Measurements from ENCODE around the gene GSDMA. TPM values are rescaled to one million over a fixed set of nuclear protein-coding genes. Genes with fewer than 3 reads are reported as not detected.
A peak's percentile ranks its signal among the peaks of the same experiment; 100 is the strongest.

Gene GSDMA
- total RNA-seq, 4 donors from 2014 or later: not detected

GRCh38 chr17:39926135-39926587 is 36.6 kb upstream of the GSDMA start:
- intact Hi-C loops (cut with DNase I): no loop called here
- Histone ChIP-seq H3K4me1 (peaks cover 27 to 48% of the 10 kb centered on the region in 2 donors), H3K27ac (peak overlapping the region in 2 of 3 donors; percentile 95), H3K27me3 (no peaks in the 10 kb centered on the region), H3K4me3 (replicated peaks in 1 of 3) (peak overlapping the region in 1 of 3 donors; percentile 98), H3K9me3 (no peaks in the 10 kb centered on the region), H3K36me3 (peaks cover 22 to 28% of the 10 kb centered on the region in 2 donors)
- no peak for DNase-seq
- WGBS, 2 donors: 20 to 31% methylated on average over 4 of the region's 4 CpGs
- TF ChIP-seq POLR2A (IDR thresholded peaks at IDR 0.05) (no peak), CTCF (IDR thresholded peaks at IDR 0.05) (no peak)

DNA sequence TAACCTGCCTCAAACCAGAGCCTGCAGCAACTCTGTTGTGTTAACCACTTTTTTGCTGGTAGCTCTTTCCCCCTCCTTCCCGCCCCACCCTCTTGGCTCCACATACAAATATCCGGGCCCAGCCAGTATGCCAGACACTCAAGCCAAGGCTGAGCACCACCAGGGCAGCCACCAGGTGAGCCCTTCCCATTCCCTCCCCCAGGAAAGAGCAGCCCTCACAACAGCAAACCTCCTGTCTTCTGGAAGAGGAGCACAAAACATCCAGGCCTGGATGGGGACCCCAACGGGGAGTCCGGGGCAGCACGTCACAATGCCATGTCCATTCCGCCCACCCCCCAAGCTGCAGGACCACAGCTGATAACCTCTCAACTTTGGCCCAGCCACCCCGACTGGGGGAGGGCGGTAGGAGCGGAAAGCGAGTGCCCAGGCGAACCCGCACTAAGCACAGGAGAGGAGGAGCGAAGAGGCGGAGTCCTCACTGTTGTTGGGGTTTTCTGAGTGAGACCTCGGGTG is 36.2 kb upstream of the GSDMA start:
- intact Hi-C loops (cut with DNase I): no loop called here
- 1 to 3% methylated on average over 8 to 14 of the region's 15 CpGs for WGBS, 2 donors
- peaks cover 27 to 48% of the 10 kb centered on the region in 2 donors for H3K4me1 ChIP-seq
- peaks cover 20 to 23% of the 10 kb centered on the region in 2 donors for H3K36me3 ChIP-seq
- peak overlapping the region; percentile 96 to 98 (median 98) for H3K4me3 ChIP-seq (replicated peaks in 1 of 3)
- H3K9me3 ChIP-seq: no peaks in the 10 kb centered on the region
- H3K27ac ChIP-seq: peak overlapping the region in 2 of 3 donors; percentile 95
- H3K27me3 ChIP-seq: no peaks in the 10 kb centered on the region
- TF ChIP-seq POLR2A (IDR thresholded peaks at IDR 0.05) (no peak), CTCF (IDR thresholded peaks at IDR 0.05) (no peak)
- DNase-seq: peak; percentile 56 to 69

GRCh38 chr17:39927101-39927928 is 35.5 kb upstream of the GSDMA start, which contains the start of the genes LRRC3C and ORMDL3:
Gene LRRC3C, plus strand, starts transcription at chr17:39927732. Its CDS starts 13,792 bp downstream, at chr17:39941524.
Gene ORMDL3, minus strand, starts transcription at chr17:39927601. Its CDS starts 3,398 bp downstream, at chr17:39924203.
- Histone ChIP-seq H3K27ac (peak within 1 kb of the TSS; percentile 94 to 95 (median 95)), H3K4me1 (peaks cover 27 to 48% of the 10 kb centered on the region in 2 donors), H3K27me3 (no peaks in the 10 kb centered on the region), H3K36me3 (peaks cover 13 to 16% of the 10 kb centered on the region in 2 donors), H3K9me3 (no peaks in the 10 kb centered on the region), H3K4me3 (replicated peaks in 1 of 3) (peak within 1 kb of the TSS; percentile 96 to 98 (median 98))
- intact Hi-C loops (cut with DNase I): no loop called here
- no peak for TF ChIP-seq CTCF (IDR thresholded peaks at IDR 0.05)
- peak; percentile 15 to 76 for TF ChIP-seq POLR2A (IDR thresholded peaks at IDR 0.05)
- 1 to 2% methylated on average over 25 to 32 of the region's 72 CpGs for WGBS, 2 donors
- DNase-seq: peak; percentile 94

DNA sequence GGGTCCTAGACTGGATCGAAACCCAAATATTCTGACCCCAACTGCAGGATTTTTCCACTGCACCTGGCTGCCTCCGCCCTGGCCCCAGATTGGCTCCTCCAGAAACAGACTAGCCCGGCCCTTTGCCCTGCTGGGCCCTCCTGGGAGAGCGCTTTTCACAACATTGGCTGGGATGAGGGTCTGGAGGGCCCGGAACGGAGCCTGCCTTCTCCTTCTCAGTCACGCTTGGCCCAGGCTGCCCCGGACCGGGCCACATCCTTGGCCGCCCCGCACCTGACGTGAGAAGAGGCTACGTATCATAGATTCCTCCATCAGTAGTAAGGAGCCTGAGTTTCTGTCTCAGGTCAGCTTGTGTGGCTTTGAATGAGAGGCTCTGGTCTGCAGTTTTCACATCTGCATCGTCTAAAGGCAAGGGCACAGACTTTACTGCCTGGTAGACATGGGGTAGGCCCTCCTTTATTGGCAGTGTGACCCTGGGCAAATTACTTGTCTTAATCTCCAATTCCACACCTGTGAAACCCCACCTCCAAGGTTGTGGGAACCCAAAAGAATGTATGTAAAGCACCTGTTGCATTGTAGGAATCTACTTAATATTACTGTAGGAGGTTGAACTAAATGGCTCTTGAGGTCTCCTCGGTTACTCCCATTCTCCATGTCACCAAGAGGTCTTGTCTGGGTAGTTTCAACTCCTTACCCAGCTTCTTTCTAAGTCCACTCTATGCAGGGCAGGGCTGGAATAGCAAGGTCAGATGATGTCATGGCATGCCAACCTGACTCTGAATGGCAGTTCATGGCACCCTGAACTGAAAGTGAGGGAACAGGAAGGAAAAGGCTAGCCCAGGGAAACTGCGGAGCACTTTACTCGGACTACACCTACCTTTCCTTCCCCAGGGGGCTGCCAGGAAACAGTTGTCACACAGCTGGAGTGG is 34.6 kb upstream of the GSDMA start:
- intact Hi-C loops (cut with DNase I): loop anchor here (2.0 kb wide), 1 partner anchor 23 kb away; no protein-coding TSS in a partner anchor
- H3K27ac ChIP-seq: peak overlapping the region; percentile 94 to 95 (median 95)
- 15 to 24% methylated on average over 9 to 15 of the region's 17 CpGs for WGBS, 2 donors
- peaks cover 5 to 8% of the 10 kb centered on the region in 2 donors for H3K36me3 ChIP-seq
- no peaks in the 10 kb centered on the region for H3K9me3 ChIP-seq
- peak in 1 of 6 experiments; percentile 31 for TF ChIP-seq CTCF (IDR thresholded peaks at IDR 0.05)
- peak in 1 of 2 donors; percentile 10 for TF ChIP-seq POLR2A (IDR thresholded peaks at IDR 0.05)
- no peaks in the 10 kb centered on the region for H3K27me3 ChIP-seq
- peak overlapping the region; percentile 2 to 98 (median 29) for H3K4me3 ChIP-seq (replicated peaks in 1 of 3)
- peaks cover 27 to 48% of the 10 kb centered on the region in 2 donors for H3K4me1 ChIP-seq
- DNase-seq: peak; percentile 87 to 90
